Fibroblast of peridontal ligament (primary cell): ENCODE results near the gene SLC6A12.
"Not testable (repeated sequence)": the region's sequence is repeated elsewhere in the genome, so short reads cannot be mapped to it uniquely, and the experiment has no call there.

Experiments used
- DNase-seq: peaks from one replicate; pipeline ENCODE4 v3.0.0-alpha.2; 2010; ENCODE audit errors: extremely low read depth

Gene SLC6A12

GRCh38 chr12:197911-198695 is 15.9 kb downstream of the SLC6A12 start:
- no peak for DNase-seq

GRCh38 chr12:197347-197746 is 16.6 kb downstream of the SLC6A12 start:
- no peak for DNase-seq

GRCh38 chr12:196436-196835 is 17.5 kb downstream of the SLC6A12 start:
- DNase-seq = no peak

- DNase-seq = no peak
Measured at GRCh38 chr12:195951-196350, 18.0 kb downstream of the SLC6A12 start.

DNA sequence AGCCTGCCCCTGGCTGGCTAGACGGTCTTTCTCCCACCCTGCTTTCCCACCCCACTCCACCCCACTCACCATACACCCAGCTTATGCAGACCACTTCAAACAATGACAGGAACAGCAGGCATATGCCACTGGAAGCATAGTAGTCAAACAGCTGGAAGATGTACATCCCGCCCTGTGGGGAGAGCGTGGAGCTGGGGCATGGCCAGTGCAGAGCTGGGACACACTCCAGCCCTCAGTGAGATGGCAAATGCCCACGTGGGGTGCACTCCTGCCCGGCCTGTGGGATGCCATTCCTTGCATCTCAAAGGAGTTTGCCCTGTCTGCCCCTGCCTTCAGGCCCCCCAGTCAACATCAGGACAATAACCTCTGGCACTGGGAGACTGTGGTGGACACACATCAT is 18.8 kb downstream of the SLC6A12 start:
- no peak for DNase-seq

DNA sequence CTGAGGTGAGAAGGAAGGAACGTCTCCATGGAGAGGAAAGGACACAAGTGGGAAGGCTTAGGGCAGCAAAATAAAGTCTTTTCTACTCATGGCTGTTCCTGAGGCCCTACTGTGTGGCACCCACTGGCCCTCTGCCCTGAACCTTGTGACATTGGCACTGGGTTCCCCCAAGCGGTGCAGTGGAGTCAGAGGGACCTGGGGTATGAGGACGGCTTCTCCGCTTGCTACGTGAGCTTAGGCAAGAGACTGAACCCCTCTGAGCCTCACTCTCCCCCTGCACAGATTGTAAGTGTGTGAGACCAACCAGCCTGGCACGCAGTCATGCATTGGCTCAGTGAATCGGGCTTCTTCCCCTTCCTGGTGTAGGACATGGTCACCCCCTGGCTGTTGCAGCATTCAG is 19.7 kb downstream of the SLC6A12 start:
- DNase-seq = no peak

DNA sequence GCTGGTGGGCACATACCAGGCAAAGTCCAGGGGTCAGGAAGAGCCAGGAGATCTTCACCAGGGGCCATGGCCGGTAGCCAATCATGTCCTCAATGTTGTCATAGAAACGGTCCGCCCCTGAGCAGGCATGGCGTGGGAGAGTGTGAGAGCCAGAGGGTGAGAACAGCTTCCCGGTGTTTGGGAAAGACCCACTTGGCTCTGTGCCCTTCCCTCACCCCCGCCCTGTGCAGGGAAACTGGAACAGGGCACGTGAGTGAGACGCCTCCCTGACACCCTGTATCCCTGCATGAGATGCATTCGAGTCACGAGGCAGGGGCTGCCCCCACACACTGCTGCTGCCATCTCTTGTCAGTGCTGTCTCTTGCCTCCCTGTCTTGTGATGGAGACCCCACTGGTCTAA is 20.7 kb downstream of the SLC6A12 start:
- DNase-seq = no peak

DNA sequence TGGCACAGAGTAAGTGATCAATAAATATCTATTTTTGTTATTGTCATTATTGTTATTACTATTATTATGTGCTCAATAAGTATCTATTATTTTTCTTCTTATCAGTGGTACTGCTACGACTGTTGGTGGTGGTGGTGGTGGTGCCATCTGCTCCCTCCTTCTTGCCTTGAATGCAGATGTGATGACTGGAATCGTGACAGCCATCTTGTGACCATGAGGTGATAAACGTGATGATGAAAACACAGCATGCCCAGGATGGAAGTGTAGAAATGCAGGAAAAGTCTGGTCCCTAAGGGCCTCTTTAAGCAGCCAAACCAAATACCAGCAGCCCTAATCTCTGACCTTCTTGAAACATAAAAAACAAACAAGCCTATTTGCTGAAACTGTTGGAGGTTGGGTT is 22.4 kb downstream of the SLC6A12 start:
- no peak for DNase-seq

DNA sequence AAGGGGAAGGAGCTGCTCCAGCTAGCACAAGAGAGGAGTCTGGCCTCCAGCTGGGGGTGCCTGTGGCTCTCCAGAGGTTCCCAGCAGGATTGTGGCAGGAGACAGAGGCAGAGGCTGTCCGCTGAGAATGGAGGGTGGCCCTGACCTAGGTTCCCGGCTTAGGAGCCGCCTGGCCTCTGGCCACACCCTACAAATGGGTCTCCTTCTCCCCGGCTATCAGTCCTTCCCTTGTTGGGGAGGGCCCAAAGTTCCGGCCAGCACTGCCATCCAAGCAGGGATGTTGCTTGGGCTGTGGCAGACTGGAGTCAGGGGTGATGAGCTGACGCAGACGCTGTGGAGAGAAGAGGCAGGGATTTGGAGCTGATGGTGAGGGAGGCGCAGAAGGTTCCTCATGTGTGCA is 23.1 kb downstream of the SLC6A12 start:
- no peak for DNase-seq

GRCh38 chr12:189622-189962 is 24.4 kb downstream of the SLC6A12 start:
- no peak for DNase-seq

GRCh38 chr12:188910-189621 is 24.9 kb downstream of the SLC6A12 start:
- peak; percentile 32 for DNase-seq

DNA sequence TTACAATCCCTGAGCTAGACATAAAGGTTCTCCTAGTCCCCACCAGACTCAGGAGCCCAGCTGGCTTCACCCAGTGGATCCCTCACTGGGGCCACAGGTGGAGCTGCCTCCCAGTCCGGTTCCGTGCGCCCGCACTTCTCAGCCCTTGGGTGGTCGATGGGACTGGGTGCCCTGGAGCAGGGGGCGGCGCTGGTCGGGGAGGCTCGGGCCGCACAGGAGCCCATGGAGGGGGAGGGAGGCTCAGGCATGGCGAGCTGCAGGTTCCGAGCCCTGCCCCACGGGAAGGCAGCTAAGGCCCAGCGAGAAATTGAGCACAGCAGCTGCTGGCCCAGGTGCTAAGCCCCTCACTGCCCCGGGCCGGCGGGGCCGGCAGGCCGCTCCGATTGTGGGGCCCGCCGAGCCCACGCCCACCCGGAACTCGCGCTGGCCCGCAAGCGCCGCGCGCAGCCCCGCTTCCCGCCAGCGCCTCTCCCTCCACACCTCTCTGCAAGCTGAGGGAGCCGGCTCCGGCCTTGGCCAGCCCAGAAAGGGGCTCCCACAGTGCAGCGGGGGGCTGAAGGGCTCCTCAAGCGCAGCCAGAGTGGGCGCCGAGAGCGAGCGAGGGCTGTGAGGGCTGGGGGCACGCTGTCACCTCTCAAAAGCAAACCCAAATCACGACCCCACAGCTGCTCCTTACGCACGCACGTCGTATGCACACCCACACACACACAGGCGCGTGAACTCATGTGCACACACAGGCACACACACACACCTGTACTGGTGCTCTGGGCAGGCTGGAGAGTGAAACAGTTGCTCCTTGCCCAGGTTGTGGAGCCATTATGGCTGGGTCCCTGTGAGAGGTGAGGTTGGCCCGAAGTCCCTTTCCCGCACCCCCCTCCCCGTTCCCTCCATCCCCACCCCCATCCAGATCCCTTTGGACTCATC is 25.7 kb downstream of the SLC6A12 start:
- DNase-seq = not testable (repeated sequence)

DNA sequence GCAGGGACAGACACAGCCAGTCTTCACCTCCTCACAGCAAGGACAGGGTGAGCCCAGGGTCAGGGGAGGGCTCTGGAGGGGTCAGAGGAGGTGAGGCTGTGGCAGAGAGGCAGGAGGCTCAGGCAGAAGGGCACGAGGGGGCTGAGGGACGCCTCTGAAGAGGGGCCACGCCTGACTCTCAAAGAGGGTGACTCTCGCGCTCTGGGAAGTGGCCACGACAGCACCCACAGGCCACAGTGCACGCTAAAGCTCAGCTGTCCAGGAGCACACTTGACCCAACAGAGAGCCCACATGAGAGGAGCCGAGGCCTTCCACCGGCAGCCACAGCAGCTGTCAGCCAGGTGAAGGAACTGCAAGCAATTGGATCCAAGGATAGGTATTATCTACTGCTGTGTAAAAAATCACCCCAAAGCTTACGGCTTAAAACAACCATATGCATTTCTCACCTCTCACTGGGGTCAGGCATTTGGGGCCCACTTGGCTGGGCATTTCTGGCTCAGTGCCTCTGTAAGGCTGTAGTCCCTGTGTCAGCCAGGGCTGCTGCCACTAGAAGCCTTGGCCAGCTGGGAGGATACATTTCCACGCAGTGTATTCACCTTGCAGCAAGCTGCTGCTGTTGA is 27.8 kb downstream of the SLC6A12 start:
- no peak for DNase-seq

DNA sequence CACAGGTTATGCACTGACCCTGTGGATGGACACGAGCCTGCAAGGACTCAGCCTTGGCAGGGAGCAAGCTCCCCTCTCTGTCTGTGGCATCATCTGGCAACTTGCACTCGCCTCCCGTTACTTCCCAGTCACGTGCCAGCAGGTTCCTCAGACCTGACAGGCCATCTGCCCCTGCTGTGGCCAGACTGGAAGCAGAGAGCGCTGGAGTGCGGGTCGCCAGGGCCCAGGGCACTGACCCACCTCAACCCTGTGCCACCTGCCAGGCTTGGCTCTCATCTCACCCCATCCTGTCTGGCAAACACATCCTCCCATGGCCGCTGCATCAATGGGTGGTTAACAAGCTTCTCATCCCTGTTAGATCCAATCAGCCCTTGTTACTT is 28.4 kb downstream of the SLC6A12 start:
- no peak for DNase-seq

- no peak for DNase-seq
Measured at GRCh38 chr12:184811-185575, 29.0 kb downstream of the SLC6A12 start.

DNA sequence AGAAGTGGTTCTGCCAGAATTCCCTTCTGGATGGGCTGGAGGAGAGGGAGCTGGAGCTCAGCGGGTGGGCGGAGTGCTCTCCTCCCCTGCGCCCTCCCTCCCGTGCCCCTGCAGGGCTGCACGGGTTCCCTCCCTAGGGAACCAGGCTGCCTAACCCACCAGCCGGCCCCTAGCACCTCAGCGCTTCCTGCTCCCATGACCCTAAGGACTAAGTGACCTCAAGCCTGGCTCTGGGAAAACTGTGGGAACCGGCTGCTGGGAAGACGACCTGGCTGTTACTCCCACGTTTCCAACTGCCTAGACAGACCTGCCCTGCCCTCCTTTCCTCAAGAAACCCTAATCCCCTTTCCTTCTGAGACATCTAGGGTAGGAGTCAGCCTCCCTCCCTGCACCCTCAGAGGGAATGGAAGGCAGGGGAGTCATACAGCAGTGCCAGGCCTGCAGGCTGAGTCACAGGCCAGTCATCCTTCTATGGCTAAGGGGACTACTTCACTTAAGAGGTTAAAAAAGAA is 31.5 kb downstream of the SLC6A12 start:
- peak; percentile 52 for DNase-seq

DNA sequence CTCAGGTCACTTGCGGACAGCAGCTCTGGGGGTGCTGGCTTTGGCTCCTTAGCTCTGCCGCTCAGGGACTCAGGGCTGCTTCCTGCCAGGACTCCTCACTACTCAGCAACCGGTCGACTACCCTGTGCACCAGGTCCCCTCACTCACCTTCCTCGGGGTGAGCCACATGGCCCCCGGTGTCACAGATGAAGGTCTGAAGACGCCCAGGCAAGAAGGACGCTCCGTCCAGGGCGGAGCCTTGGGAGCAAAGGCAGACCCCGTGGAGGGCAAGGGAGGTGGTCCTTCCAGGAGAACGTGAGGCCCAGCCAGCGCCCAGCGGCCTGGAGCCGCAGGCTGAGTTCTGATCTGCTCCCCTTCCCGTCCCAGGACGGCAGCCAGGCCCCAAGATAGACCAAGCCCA is 32.0 kb downstream of the SLC6A12 start:
- no peak for DNase-seq

GRCh38 chr12:180445-180844 is 33.5 kb downstream of the SLC6A12 start:
- no peak for DNase-seq

DNA sequence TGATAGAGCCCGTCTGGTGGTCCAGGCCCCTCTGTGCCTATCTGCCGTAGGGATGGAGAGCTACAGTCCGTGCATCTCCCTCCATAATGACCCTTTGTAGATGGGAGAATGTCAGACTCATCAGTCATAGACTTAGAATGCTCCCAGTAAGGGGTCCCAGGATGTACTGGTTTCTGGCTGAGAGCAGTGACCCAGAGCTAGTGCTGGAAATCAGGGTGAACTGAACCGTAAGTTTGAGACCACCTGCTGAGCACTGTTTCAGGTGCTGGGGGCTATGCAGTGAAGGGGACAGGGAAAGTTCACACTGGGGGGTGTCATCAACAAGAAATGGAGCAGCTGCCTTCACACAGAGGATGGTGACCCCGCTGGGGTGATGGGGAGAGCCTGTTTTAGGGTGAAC is 34.1 kb downstream of the SLC6A12 start:
- DNase-seq = no peak

DNA sequence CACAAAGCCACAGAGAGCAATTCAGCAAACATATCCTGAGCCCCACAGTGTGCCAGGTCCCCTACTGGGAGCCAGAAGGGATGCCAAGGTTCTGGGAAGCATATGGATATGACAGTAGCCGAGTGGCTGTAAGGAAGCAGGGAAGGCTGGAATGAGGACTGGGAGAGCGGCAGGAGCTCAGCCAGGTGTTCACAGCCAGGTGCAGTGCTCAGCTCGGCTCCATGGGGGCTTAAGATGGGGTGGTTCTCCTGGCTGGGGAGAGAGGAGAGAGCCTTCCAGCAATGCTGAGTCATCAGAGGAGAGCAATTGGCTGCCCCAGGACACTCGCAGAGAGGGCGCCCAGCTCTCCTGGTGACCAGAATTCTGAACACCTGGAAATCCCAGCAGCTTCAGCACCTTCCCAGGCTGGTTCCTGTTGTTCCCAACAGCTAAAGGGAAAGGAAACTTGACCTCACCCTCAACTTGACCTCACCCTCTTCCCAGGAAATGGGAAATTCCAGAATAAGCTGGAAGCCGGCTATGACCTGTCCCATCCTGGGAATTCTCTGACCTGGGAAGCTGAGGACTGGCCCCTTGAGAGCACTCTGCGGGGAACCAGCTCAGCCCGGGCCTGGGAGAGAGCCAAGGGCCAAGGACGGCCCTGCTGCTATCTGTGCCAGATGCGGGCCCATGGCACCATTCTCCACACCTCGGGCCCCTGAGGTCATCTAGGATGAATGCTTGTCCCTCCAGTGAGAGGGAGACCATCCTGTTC is 34.6 kb downstream of the SLC6A12 start:
- no peak for DNase-seq

- DNase-seq = no peak
Measured at GRCh38 chr12:178829-179109, 35.2 kb downstream of the SLC6A12 start.
